WTC11 (cell line): ENCODE results near the gene DPP10. TPM values are rescaled to one million over a fixed set of nuclear protein-coding genes. Genes with fewer than 3 reads are reported as not detected.

ENCODE experiments used
- ATAC-seq: fragments of 200-7000 bp; cut with Tn5 transposase; 2 replicates; pipeline ENCODE4 v1.10.0; 2021; ENCODE audit warnings: mild to moderate bottlenecking, moderate library complexity
- CTCF ChIA-PET: fragments of 300-600 bp; sonication (Branson Sonifier 250); formaldehyde crosslinking; loops from one replicate; lab custom pipeline; 2021; ENCODE audit warnings: antibody characterized with exemption; lab: Charles Lee
- POLR2A ChIA-PET: fragments of 350-600 bp; sonication (Branson Sonifier 250); formaldehyde crosslinking; loops from one replicate; lab custom pipeline; 2021; ENCODE audit warnings: antibody characterized with exemption; lab: Charles Lee
- DNase-seq: peaks from one replicate; pipeline ENCODE4 v3.0.0; 2021; ENCODE audit warnings: low spot score
- H3K27ac Mint-ChIP-seq: 2 replicates; pipeline ENCODE4 v1.8.0; 2021; ENCODE audit warnings: mixed read lengths
- H3K27me3 Mint-ChIP-seq: 2 replicates; pipeline ENCODE4 v1.8.0; 2021; ENCODE audit warnings: low read depth, mild to moderate bottlenecking, moderate library complexity, mixed read lengths
- H3K36me3 Mint-ChIP-seq: 2 replicates; pipeline ENCODE4 v1.8.0; 2021; ENCODE audit warnings: mixed read lengths
- H3K4me1 Mint-ChIP-seq: 2 replicates; pipeline ENCODE4 v1.8.0; 2022; ENCODE audit warnings: mixed read lengths
- H3K4me3 Mint-ChIP-seq: 2 replicates; pipeline ENCODE4 v1.8.0; 2021; ENCODE audit warnings: mild to moderate bottlenecking, moderate library complexity, mixed read lengths
- H3K9me3 Mint-ChIP-seq: 2 replicates; pipeline ENCODE4 v1.8.0; 2021; ENCODE audit warnings: mixed read lengths
- E2F5 ChIP-seq: sonication (generic); formaldehyde crosslinking; IDR thresholded peaks from 2 replicates; pipeline ENCODE4 v1.8.1; 2022; ENCODE audit warnings: mild to moderate bottlenecking, moderate library complexity, missing genetic modification reagents
- EMX1 ChIP-seq: fragments of 250-450 bp; sonication (Bioruptor Pico); IDR thresholded peaks from 2 replicates; pipeline ENCODE4 v1.8.0; 2021; ENCODE audit warnings: mild to moderate bottlenecking
- ERG ChIP-seq: fragments of 250-450 bp; sonication (Bioruptor Pico); IDR thresholded peaks from 2 replicates; pipeline ENCODE4 v1.8.0; 2021; ENCODE audit warnings: mild to moderate bottlenecking
- NFE2L1 ChIP-seq: sonication (generic); formaldehyde crosslinking; IDR thresholded peaks from 2 replicates; pipeline ENCODE4 v1.8.1; 2023; ENCODE audit warnings: missing genetic modification reagents
- NR2C2 ChIP-seq: sonication (generic); formaldehyde crosslinking; IDR thresholded peaks from 2 replicates; pipeline ENCODE4 v1.8.0; 2022; ENCODE audit warnings: mild to moderate bottlenecking, missing genetic modification reagents
- SP1 ChIP-seq: sonication (generic); formaldehyde crosslinking; conservative IDR thresholded peaks from 2 replicates; pipeline ENCODE4 v1.8.1; 2022; ENCODE audit warnings: missing genetic modification reagents
- TCF7 ChIP-seq: sonication (generic); formaldehyde crosslinking; IDR thresholded peaks from 2 replicates; pipeline ENCODE4 v1.8.0; 2022; ENCODE audit warnings: mild to moderate bottlenecking, low read depth, missing genetic modification reagents, moderate library complexity
- ZNF121 ChIP-seq: sonication (generic); formaldehyde crosslinking; IDR thresholded peaks from 2 replicates; pipeline ENCODE4 v1.8.0; 2023; ENCODE audit warnings: missing genetic modification reagents
- ZNF219 ChIP-seq: sonication (generic); formaldehyde crosslinking; IDR thresholded peaks from 2 replicates; pipeline ENCODE4 v1.8.0; 2023; ENCODE audit warnings: missing genetic modification reagents, mild to moderate bottlenecking, borderline replicate concordance
- ZNF425 ChIP-seq: fragments of 250-450 bp; sonication (Bioruptor Pico); conservative IDR thresholded peaks from 2 replicates; pipeline ENCODE4 v1.9.0; 2021; ENCODE audit warnings: mild to moderate bottlenecking
- ZSCAN18 ChIP-seq: fragments of 250-450 bp; sonication (Bioruptor Pico); IDR thresholded peaks from 2 replicates; pipeline ENCODE4 v2.1.2; 2022; ENCODE audit warnings: mild to moderate bottlenecking, moderate library complexity
- total RNA-seq: library from RNA; stranded (reverse); gene quantifications from 3 replicates; pipeline ENCODE4 v1.2.3, GENCODE V29; 2021
- TF ChIP-seq, protein P1 (sequence below): sonication (generic); formaldehyde crosslinking; IDR thresholded peaks from 2 replicates; pipeline ENCODE4 v1.8.0; 2023; ENCODE audit warnings: missing genetic modification reagents
- TF ChIP-seq, protein P2 (sequence below): sonication (generic); formaldehyde crosslinking; IDR thresholded peaks from 2 replicates; pipeline ENCODE4 v1.8.0; 2023; ENCODE audit warnings: missing genetic modification reagents, mild to moderate bottlenecking, borderline replicate concordance

DPP10 gene
- total RNA-seq, 1 experiment from 2014 or later, result 4.0 TPM

DNA sequence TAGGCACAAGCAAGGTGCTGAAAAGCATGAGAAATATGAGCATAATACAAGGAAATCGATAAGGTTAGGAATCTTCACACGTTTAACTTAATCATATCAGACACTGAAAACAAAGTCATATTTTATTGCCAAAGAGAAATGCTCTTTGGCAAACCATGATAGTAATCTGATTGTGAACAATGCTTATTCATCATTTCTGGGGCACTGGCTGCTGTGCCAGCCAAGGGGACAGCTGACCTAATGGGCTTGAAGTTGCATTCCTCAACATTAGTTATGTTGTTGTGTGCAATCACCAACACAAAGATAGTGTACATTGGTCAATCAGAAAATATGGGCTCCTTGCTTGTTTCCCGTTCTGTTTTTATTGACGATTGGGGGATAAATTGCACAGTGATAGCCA is 83.5 kb downstream of the DPP10 start:
- H3K4me1 Mint-ChIP-seq, result no peaks in the 10 kb centered on the region
- DNase-seq (no peak), ATAC-seq (no peak)
- H3K9me3 Mint-ChIP-seq, result peaks cover 77% of the 10 kb centered on the region
- ChIA-PET CTCF (no interaction called here), POLR2A (no interaction called here)
- TF ChIP-seq NR2C2, result no peak
- H3K4me3 Mint-ChIP-seq, result no peak overlapping the region
- H3K36me3 Mint-ChIP-seq, result peaks cover 27% of the 10 kb centered on the region
- H3K27ac Mint-ChIP-seq, result no peak overlapping the region
- H3K27me3 Mint-ChIP-seq, result no peaks in the 10 kb centered on the region; the same call in 1 of the 2 replicates

DNA sequence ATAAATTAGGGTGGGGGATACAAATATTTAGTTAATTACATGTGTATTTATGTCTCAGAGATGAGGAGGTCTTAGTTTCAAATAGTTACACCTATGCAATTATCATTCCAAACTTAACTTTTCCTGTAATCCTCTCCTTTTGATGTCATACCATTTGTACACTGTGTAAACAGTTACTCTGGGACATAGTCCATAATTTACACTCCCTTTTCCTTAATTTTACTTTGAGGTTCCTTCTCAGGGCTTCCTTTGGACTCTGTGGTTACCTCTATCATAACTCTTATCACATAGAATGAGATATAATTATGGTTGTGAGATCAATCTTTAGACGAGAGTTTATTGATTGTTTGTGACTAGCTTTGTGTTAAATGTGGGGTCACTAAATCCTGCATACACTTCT is 84.4 kb downstream of the DPP10 start:
- Mint-ChIP-seq H3K27me3 (no peaks in the 10 kb centered on the region; the same call in 1 of the 2 replicates), H3K9me3 (peaks cover 78% of the 10 kb centered on the region), H3K36me3 (peaks cover 30% of the 10 kb centered on the region), H3K4me1 (no peaks in the 10 kb centered on the region), H3K4me3 (no peak overlapping the region), H3K27ac (no peak overlapping the region)
- no peak for DNase-seq
- POLR2A ChIA-PET, result no interaction called here
- CTCF ChIA-PET, result no interaction called here
- TF ChIP-seq NR2C2, result no peak
- TF ChIP-seq ERG, result no peak
- TF ChIP-seq TCF7 (CRISPR knock-in tag), result no peak
- no peak for ATAC-seq

DNA sequence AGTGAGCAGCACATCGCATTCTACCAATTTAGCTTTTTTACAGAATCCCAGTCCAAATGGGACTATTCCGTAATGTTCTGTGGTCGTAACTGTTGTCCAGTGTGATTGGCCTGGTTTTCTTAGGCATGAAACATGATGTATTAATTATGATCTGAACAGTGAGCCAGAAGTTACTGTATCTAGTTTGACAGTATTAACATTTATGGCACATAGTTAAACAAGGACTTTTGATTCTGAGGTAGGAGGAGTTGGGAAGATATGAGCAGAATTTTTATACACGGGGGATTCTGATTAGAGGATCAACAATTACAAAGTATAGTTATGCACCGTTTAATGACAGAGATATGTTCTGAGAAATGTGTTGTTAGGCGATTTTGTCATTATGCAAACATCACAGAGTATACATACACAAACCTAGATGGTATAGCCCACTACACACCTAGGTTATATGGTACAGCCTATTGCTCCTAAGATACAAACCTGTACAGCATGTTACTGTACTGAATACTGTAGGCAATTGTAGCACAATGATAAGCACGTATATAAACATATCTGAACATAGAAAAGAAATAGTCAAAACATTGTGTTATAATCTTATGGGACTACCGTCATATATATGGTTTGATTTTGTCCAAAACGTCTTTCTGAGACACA is 85.0 kb downstream of the DPP10 start:
- Mint-ChIP-seq H3K27me3 (no peaks in the 10 kb centered on the region; the same call in 1 of the 2 replicates), H3K36me3 (peaks cover 29% of the 10 kb centered on the region), H3K4me3 (no peak overlapping the region), H3K27ac (no peak overlapping the region), H3K9me3 (peaks cover 80% of the 10 kb centered on the region), H3K4me1 (no peaks in the 10 kb centered on the region)
- ChIA-PET POLR2A (no interaction called here), CTCF (no interaction called here)
- DNase-seq, result no peak
- no peak for TF ChIP-seq NFE2L1
- no peak for ATAC-seq

GRCh38 chr2:114534116-114535084 is 92.0 kb downstream of the DPP10 start:
- CTCF ChIA-PET, result no interaction called here
- Mint-ChIP-seq H3K27ac (no peak overlapping the region), H3K36me3 (peaks cover 10% of the 10 kb centered on the region), H3K9me3 (peaks cover 54% of the 10 kb centered on the region), H3K4me3 (no peak overlapping the region), H3K4me1 (no peaks in the 10 kb centered on the region), H3K27me3 (no peaks in the 10 kb centered on the region)
- POLR2A ChIA-PET, result no interaction called here
- DNase-seq (no peak), ATAC-seq (no peak)
- TF ChIP-seq ZNF219 (CRISPR knock-in tag) (no peak), ZNF121 (CRISPR knock-in tag) (no peak), ZSCAN18 (CRISPR knock-in tag) (no peak), E2F5 (CRISPR knock-in tag) (no peak), ZNF425 (no peak), SP1 (CRISPR knock-in tag) (no peak), EMX1 (CRISPR knock-in tag) (no peak)
- TF ChIP-seq, protein P1, sequence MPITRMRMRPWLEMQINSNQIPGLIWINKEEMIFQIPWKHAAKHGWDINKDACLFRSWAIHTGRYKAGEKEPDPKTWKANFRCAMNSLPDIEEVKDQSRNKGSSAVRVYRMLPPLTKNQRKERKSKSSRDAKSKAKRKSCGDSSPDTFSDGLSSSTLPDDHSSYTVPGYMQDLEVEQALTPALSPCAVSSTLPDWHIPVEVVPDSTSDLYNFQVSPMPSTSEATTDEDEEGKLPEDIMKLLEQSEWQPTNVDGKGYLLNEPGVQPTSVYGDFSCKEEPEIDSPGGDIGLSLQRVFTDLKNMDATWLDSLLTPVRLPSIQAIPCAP, result no peak
- TF ChIP-seq, protein P2, sequence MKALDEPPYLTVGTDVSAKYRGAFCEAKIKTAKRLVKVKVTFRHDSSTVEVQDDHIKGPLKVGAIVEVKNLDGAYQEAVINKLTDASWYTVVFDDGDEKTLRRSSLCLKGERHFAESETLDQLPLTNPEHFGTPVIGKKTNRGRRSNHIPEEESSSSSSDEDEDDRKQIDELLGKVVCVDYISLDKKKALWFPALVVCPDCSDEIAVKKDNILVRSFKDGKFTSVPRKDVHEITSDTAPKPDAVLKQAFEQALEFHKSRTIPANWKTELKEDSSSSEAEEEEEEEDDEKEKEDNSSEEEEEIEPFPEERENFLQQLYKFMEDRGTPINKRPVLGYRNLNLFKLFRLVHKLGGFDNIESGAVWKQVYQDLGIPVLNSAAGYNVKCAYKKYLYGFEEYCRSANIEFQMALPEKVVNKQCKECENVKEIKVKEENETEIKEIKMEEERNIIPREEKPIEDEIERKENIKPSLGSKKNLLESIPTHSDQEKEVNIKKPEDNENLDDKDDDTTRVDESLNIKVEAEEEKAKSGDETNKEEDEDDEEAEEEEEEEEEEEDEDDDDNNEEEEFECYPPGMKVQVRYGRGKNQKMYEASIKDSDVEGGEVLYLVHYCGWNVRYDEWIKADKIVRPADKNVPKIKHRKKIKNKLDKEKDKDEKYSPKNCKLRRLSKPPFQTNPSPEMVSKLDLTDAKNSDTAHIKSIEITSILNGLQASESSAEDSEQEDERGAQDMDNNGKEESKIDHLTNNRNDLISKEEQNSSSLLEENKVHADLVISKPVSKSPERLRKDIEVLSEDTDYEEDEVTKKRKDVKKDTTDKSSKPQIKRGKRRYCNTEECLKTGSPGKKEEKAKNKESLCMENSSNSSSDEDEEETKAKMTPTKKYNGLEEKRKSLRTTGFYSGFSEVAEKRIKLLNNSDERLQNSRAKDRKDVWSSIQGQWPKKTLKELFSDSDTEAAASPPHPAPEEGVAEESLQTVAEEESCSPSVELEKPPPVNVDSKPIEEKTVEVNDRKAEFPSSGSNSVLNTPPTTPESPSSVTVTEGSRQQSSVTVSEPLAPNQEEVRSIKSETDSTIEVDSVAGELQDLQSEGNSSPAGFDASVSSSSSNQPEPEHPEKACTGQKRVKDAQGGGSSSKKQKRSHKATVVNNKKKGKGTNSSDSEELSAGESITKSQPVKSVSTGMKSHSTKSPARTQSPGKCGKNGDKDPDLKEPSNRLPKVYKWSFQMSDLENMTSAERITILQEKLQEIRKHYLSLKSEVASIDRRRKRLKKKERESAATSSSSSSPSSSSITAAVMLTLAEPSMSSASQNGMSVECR (CRISPR knock-in tag), result no peak
